ENCODE results near the gene SHF.

GRCh38 chr15:45163508-45163856, 24.3 kb downstream of the SHF start:
- TF ChIP-seq CTCF (conservative IDR thresholded peaks at IDR 0.05; ENCODE audit: low read length) (no peak), EZH2phosphoT487 (IDR thresholded peaks at IDR 0.05; ENCODE audit: borderline replicate concordance) (no peak)

Measured in Loucy (cell line).